HL-60 (cell line): Measurements from ENCODE around the gene WNT4.

ENCODE experiments used
- POLR2AphosphoS5 ChIP-seq: IDR thresholded peaks from 2 replicates; pipeline ENCODE4 v1.6.1; 2012; ENCODE audit warnings: low read depth
- TF ChIP-seq, protein P1 (sequence below): IDR thresholded peaks from one replicate; pipeline ENCODE4 v1.5.1; 2011; ENCODE audit warnings: low read length, control low read depth, inconsistent platforms; ENCODE audit not compliant: insufficient read depth

DNA sequence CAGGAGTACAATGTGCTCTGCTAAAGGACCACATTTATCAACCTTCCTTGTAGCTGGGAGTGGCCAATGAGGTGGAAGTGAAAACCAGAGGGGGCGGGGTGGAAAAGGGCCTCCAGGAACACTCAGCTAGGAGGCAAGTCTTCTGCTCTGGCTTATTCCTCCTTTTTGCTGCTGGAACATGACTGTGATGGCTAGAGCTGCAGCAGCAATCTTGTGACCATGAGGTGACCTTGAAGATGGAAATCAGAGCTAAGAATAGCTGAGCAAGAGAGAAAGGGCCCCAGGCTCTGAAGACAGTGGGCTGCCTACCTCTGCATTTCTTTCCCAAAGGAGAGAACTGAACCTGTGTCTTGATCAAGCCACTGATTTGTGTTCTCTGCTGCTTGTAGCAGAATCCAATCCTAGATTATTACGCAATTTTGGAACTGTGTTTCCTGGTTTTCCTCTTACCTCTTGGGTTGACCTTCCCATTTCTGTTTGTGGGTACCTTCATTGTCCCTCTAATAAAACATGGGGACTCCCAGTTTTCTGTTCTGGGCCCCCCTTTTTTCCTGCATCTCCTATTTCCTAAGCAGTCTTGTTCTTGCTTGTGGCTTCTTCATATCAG lies 36.4 kb upstream of the WNT4 start:
- TF ChIP-seq, protein P1, sequence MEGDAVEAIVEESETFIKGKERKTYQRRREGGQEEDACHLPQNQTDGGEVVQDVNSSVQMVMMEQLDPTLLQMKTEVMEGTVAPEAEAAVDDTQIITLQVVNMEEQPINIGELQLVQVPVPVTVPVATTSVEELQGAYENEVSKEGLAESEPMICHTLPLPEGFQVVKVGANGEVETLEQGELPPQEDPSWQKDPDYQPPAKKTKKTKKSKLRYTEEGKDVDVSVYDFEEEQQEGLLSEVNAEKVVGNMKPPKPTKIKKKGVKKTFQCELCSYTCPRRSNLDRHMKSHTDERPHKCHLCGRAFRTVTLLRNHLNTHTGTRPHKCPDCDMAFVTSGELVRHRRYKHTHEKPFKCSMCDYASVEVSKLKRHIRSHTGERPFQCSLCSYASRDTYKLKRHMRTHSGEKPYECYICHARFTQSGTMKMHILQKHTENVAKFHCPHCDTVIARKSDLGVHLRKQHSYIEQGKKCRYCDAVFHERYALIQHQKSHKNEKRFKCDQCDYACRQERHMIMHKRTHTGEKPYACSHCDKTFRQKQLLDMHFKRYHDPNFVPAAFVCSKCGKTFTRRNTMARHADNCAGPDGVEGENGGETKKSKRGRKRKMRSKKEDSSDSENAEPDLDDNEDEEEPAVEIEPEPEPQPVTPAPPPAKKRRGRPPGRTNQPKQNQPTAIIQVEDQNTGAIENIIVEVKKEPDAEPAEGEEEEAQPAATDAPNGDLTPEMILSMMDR = no peak
- no peak for TF ChIP-seq POLR2AphosphoS5
